ENCODE results near the gene CHRNA3.

The CHRNA3 gene

DNA sequence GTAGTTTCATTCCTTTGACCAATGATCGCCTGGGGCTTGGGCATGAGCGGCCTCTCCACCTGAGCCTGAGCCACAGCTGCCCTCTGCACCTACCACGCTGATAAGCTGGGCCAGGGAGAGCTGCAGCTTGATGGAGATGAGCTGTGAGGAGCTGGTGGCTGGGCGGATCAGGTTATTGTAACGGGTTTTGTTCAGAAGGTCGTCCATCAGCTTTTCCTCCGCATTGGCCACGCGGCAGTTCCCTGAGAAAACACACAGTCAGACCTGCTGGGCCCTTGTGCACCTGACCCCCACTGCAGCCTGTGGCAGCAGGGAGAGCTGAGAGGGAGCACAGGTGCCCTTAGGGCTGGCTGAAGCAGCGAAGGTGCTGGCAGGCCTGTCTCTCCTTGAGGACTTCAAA lies 14.6 kb upstream of the CHRNA3 start:
- no peak for DNase-seq

GRCh38 chr15:78634210-78635145 lies 13.7 kb upstream of the CHRNA3 start:
- DNase-seq = no peak

DNA sequence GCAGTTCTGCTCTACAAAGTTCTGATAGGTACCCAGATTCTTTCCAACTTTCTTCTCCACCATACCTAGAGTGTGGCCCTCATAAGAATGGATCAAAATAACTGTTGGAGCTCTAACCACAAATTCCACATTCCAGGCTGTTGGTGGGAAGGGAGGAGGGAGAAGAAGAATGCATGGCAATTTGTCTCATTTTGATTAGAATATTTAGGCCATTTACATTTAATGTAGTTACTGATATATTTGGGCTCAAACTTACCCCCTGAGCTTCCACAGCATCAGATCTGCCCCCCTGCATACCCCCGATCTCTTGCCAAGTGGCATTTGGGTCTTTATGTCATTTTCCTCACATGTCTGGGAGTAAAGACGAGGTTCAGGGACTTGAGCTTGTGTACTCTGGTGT lies 12.6 kb upstream of the CHRNA3 start:
- no peak for DNase-seq

GRCh38 chr15:78630886-78631633 lies 10.3 kb upstream of the CHRNA3 start:
- no peak for DNase-seq

DNA sequence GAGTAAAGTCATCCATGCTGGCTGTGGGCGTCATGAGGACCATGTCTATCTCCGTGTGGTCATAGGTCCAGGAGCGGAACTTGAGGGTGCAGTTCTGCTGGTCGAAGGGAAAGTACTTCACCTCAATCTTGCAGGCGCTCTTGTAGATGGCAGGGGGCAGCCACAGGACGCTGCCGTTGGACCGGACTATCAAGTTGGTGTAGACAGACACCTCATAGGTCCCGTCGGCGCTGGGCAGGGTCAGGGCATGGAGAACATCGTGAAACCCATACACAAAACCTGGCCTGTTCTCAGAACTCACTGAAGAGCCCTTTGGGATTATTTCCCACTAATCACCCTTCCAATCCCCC lies 8.9 kb upstream of the CHRNA3 start:
- DNase-seq = no peak

- no peak for DNase-seq
These were observed 8.4 kb upstream of the CHRNA3 start for GRCh38 chr15:78629031-78629715.

DNA sequence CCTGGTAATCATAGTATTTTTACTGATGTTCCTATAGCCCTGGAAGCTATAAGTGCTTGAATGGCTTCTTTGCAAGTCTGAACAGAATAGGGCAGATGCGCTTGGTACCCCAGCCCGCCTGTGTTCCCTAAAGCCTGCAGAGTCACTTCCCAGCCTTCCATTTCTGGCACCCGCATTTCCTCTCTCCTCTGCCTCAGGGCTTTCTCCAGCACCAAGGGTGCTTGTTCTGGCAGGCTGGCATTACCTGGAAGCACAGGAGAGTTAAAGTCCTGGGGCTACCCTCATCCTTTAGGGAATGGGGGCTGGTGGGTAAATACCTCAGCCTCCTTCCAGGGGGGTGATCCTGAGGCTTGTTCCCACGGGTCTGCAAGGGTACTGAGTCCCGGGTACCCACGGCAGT lies 7.4 kb upstream of the CHRNA3 start:
- DNase-seq = no peak

- no peak for DNase-seq
These were observed 6.6 kb upstream of the CHRNA3 start for GRCh38 chr15:78627348-78627747.

DNA sequence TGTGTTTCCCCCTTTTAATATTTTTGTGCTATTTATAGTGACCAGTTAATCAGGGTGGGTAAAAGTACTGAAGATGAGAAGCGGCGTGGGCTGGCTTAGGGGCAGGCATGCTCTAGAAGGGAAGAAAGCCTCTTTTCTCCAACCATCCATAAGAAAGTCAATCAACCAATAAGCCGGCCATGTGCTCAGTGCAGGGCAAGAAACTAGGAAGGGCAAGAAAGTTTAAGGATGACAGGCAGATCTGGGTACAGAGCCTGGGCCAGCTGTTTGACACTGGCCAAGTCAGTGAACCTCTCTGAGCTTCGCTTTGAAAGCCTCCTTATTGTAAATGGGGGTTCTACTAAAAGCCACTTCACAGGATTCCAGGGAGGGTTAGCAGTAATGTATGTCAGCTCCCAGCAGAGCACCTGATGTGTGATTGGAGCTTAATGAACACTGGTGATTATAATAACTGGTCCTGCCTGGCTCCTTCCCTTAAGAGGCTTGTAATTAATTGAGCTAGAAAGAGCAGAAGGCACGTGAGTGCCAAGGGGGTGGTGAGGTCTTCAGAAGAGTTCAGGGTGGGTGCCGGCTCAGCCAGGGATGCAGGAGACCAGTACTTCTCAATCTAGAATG lies 5.7 kb upstream of the CHRNA3 start:
- peak; percentile 7 for DNase-seq

GRCh38 chr15:78625606-78626280 lies 4.9 kb upstream of the CHRNA3 start:
- peak; percentile 73 for DNase-seq

DNA sequence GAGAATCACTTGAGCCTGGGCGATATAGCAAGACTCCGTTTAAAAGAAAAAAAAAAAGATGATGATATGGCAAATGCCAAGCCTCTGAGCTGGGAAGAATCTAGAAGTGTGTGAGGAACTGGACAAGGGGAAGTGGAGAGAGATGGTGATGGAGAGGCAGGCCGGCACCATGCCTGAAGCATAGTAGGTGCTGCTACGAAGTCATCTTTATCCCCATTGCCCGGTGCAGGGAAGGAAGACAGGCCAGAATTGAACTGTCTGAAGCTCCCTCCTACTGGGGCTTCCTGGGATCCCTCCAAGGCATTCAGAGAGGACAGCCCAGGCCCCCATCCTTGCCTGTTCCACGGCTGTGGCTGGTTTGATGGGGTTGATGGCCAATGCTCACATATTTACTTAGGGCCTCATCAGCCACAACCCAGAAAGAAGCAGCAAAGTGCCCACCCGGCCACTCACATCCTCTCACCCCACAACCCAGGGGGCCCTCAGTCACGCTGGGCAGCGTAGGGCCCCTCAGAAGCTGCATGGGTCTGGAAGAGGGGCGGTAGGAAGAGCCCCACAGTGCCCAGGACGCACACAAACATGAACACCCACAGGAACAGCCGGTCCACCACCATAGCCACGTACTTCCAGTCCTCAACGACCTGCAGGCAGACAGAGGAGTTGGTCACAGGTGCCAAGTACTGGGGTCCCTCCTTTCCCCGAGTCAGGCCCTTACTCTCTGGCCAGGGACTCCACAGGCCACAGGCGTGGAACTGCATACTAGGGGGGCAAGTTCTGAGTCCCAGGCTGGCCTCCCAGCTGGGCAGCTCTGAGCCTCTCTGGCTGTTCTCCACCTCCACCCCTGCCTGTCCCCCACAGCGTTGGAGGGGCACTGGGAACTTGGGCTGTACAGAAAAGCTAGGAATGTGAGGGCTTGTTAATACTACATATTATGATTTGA lies 4.1 kb upstream of the CHRNA3 start:
- DNase-seq = no peak

- DNase-seq = no peak
These were observed 3.1 kb upstream of the CHRNA3 start for GRCh38 chr15:78623786-78624497.

DNA sequence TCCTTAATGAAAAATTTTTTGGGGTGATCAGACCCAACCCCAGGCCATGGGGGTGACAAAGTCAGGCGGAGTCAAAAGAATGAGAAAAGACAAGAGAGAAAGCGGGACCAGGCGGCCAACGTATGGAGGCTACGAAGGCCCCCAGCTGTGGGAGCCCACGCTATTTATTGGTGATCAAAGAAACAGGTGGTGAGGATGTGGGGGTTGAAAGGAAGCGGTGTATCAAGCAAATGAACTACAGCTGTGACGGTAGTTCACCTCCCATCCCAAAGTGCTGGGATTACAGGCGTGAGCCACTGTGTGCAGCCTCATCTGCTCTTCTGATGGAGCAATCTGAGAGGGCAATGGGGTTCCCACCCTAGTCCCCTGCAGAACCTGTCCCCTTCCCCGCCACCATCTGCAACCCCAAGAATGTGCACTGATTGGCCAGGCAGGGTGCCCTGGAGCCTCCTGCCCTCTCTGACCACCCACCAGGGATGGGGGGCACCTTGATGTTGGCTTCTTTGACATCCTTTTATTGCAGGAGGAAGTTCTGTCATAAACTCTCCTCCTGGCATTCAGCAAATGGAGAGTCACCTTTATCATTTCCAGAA lies 1.1 kb upstream of the CHRNA3 start:
- DNase-seq = no peak

DNA sequence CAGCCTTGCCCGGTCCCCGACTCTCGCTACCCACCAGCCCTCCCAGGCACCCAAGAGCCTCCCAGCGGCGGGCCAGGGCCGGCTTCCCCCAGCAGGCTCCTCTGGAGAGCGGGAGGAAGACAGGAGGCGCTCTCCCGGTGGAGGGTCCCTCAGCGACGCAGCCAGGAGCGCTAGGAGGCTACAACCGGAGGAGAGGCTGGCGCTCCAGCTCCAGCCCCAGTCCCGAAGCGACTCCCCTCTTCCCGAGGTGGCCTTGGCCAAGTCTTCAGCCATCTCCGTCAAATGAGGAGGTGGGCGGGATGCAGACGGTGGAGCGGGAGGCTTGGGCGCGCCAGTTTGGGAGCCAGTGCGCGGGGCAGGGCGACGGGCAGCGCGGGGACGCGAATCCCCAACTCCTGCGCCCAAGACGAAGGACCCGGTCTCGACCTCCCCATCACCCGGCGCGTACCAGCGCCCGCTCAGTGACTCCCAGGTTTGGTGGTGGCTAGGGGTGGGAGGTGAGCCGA lies 722 bp downstream of the CHRNA3 start:
- no peak for DNase-seq

DNA sequence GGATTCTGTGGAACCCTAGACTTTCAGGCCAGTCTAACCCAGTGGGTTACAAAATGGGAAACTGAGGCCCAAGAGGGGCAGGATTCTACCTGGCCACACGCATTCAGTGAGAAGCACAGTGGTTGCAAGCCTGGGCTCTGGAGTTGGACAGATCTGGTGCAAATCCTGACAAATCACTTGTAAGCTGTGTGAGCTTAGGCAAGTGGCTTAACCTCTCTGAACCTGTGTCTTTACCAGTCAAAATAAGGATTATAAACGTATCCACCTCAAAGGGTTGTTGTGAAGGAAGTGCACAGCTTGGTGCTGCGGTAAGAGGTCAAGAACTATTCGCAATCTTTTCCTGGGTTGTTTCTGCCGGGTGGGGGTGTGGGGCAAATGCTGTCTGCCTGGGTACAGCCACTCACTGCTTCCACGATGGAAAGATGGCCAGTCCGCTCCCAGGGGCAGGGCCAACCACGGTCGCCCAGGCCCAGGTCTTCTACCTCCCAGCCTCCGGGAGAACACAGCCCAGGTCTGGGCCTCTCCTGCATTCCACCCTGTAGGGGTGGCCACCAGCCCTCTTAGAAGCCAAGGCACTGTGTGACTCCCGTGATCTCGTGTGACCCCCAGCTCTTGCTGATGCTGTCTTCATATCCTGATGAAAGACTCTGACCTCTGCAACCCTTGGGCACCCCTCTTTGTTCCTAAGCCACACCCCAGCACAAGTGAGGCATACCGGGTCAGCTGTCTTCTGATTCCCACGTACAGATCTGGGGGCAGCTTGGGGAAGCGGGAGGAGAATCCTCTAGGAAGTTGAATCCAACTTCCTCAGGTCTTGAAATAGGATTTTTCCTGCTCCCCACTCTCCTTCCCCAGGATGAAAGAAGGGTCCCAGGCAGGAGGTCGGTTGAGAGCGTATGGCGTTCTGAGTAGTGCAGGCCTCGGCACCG lies 1.5 kb downstream of the CHRNA3 start:
- DNase-seq = no peak

- peak; percentile 41 for DNase-seq
These were observed 2.3 kb downstream of the CHRNA3 start for GRCh38 chr15:78618490-78618934.

- no peak for DNase-seq
These were observed 2.7 kb downstream of the CHRNA3 start for GRCh38 chr15:78618064-78618463.

GRCh38 chr15:78617516-78617915 lies 3.3 kb downstream of the CHRNA3 start:
- no peak for DNase-seq

- DNase-seq = no peak
These were observed 3.7 kb downstream of the CHRNA3 start for GRCh38 chr15:78617076-78617475.
